Measurements from ENCODE around the gene LAMA2.

Gene LAMA2

GRCh38 chr6:129368076-129368475, 485.1 kb downstream of the LAMA2 start:
- Histone ChIP-seq H3K4me3 (ENCODE audit: low read depth, low read length) (no peak overlapping the region), H3K27ac (no peak overlapping the region), H3K27me3 (ENCODE audit: insufficient read depth, low read depth, severe bottlenecking) (no peaks in the 10 kb centered on the region), H3K9me3 (ENCODE audit: severe bottlenecking) (no peaks in the 10 kb centered on the region), H3K36me3 (no peaks in the 10 kb centered on the region)
- no peak for TF ChIP-seq CTCF (IDR thresholded peaks at IDR 0.05; ENCODE audit: low read depth, low read length)
- no peak for DNase-seq

GRCh38 chr6:129368970-129369369, 486.0 kb downstream of the LAMA2 start:
- no peak overlapping the region for H3K4me3 ChIP-seq (ENCODE audit: low read depth, low read length)
- no peaks in the 10 kb centered on the region for H3K9me3 ChIP-seq (ENCODE audit: severe bottlenecking)
- no peak for DNase-seq
- no peak for TF ChIP-seq CTCF (IDR thresholded peaks at IDR 0.05; ENCODE audit: low read depth, low read length)
- H3K36me3 ChIP-seq = no peaks in the 10 kb centered on the region
- H3K27ac ChIP-seq = no peak overlapping the region
- no peaks in the 10 kb centered on the region for H3K27me3 ChIP-seq (ENCODE audit: insufficient read depth, low read depth, severe bottlenecking)

- no peak for DNase-seq
- no peak for TF ChIP-seq CTCF (IDR thresholded peaks at IDR 0.05; ENCODE audit: low read depth, low read length)
- H3K36me3 ChIP-seq = no peaks in the 10 kb centered on the region
- H3K27ac ChIP-seq = no peak overlapping the region
- no peaks in the 10 kb centered on the region for H3K27me3 ChIP-seq (ENCODE audit: insufficient read depth, low read depth, severe bottlenecking)
- no peak overlapping the region for H3K4me3 ChIP-seq (ENCODE audit: low read depth, low read length)
- H3K9me3 ChIP-seq (ENCODE audit: severe bottlenecking) = no peaks in the 10 kb centered on the region
Observed at GRCh38 chr6:129369737-129370136, 486.8 kb downstream of the LAMA2 start.

GRCh38 chr6:129370268-129370916, 487.5 kb downstream of the LAMA2 start:
- Histone ChIP-seq H3K27ac (no peak overlapping the region), H3K4me3 (ENCODE audit: low read depth, low read length) (peak overlapping the region; percentile 10; the same call in 1 of the 2 replicates), H3K9me3 (ENCODE audit: severe bottlenecking) (no peaks in the 10 kb centered on the region), H3K36me3 (no peaks in the 10 kb centered on the region), H3K27me3 (ENCODE audit: insufficient read depth, low read depth, severe bottlenecking) (no peaks in the 10 kb centered on the region)
- DNase-seq = peak; percentile 44
- peak; percentile 38; the same call in 1 of the 2 replicates for TF ChIP-seq CTCF (IDR thresholded peaks at IDR 0.05; ENCODE audit: low read depth, low read length)

- H3K9me3 ChIP-seq (ENCODE audit: severe bottlenecking) = no peaks in the 10 kb centered on the region
- no peaks in the 10 kb centered on the region for H3K27me3 ChIP-seq (ENCODE audit: insufficient read depth, low read depth, severe bottlenecking)
- no peak for DNase-seq
- no peak for TF ChIP-seq CTCF (IDR thresholded peaks at IDR 0.05; ENCODE audit: low read depth, low read length)
- H3K36me3 ChIP-seq = no peaks in the 10 kb centered on the region
- H3K27ac ChIP-seq = no peak overlapping the region
- no peak overlapping the region for H3K4me3 ChIP-seq (ENCODE audit: low read depth, low read length)
Observed at GRCh38 chr6:129381885-129382284, 498.9 kb downstream of the LAMA2 start.

GRCh38 chr6:129382916-129383315, 500.0 kb downstream of the LAMA2 start:
- Histone ChIP-seq H3K27me3 (ENCODE audit: insufficient read depth, low read depth, severe bottlenecking) (no peaks in the 10 kb centered on the region), H3K4me3 (ENCODE audit: low read depth, low read length) (no peak overlapping the region), H3K36me3 (no peaks in the 10 kb centered on the region), H3K27ac (no peak overlapping the region), H3K9me3 (ENCODE audit: severe bottlenecking) (no peaks in the 10 kb centered on the region)
- no peak for DNase-seq
- TF ChIP-seq CTCF (IDR thresholded peaks at IDR 0.05; ENCODE audit: low read depth, low read length) = no peak

Measured in WERI-Rb-1 (cell line).